Mucosa of descending colon (tissue), 3 donors: ENCODE measurements around the gene UGT1A8. TPM values are rescaled to one million over a fixed set of nuclear protein-coding genes. Genes with fewer than 3 reads are reported as not detected.
"Not testable (repeated sequence)": the region's sequence is repeated elsewhere in the genome, so short reads cannot be mapped to it uniquely, and the experiment has no call there.

Experiments used
- ATAC-seq: fragments of 200-7000 bp; cut with Tn5 transposase; one replicate; pipeline ENCODE4 v1.9.1; 2020; ENCODE audit warnings: mild to moderate bottlenecking, moderate library complexity
- DNase-seq, 3 donors: peaks; one replicate each; pipeline ENCODE4 v3.0.0-alpha.2; 2020
- H3K36me3 ChIP-seq: fragments of 200-600 bp; one replicate; pipeline ENCODE4 v1.8.0; 2021; ENCODE audit warnings: low read depth, mild to moderate bottlenecking
- H3K4me1 ChIP-seq: fragments of 200-600 bp; one replicate; pipeline ENCODE4 v1.8.0; 2021; ENCODE audit warnings: low read depth, mild to moderate bottlenecking
- H3K4me3 ChIP-seq: fragments of 200-600 bp; one replicate; pipeline ENCODE4 v1.8.0; 2021; ENCODE audit warnings: mild to moderate bottlenecking
- H3K9me3 ChIP-seq: fragments of 200-600 bp; one replicate; pipeline ENCODE4 v1.8.0; 2021; ENCODE audit warnings: mild to moderate bottlenecking
- CTCF ChIP-seq: fragments of 200-600 bp; IDR thresholded peaks from one replicate; pipeline ENCODE4 v1.8.0; 2022; ENCODE audit warnings: antibody characterized with exemption, mild to moderate bottlenecking
- intact Hi-C, 2 donors: fragments of 100-400 bp; cut with DNase I in 1 of 2; cut with micrococcal nuclease in 1 of 2; formaldehyde crosslinking; loops; one replicate each; pipeline versions ENCODE4 v1.11.0 to v1.11.1; 2022; cut with DNase I, micrococcal nuclease
- long read RNA-seq, 2 donors: library from polyadenylated mRNA; unstranded; transcript quantifications; one replicate each; pipeline ENCODE4 v2.0.0, GENCODE V29; 2019 to 2021
- total RNA-seq, 3 donors: library from RNA; stranded (reverse); fragmentation: NEBNext Ultra II Directional in 2 of 3; extraction: Animal tissue kit (Norgen Biotek cat#: 25700) in 2 of 3; gene quantifications; one replicate each; pipeline versions ENCODE4 v1.2.1 to v1.2.4, GENCODE V29; 2021 to 2023
- donor health status: DM: no; HTN: no; CAD: no; lungs with moderate emphysema.
- donor health status: DM: no; HTN: no; CAD: no.
- donor health status: DM: no; HTN: yes; CAD: no.

Gene UGT1A8
- total RNA-seq: 10 to 100 TPM in 2 of 3 donors, 1 to 10 TPM in 1; 7.4 to 34.2 (median 12.2) TPM
- long read RNA-seq, donor 1: 0 reads
- long read RNA-seq, donor 2, partial matches to known transcripts: 0 of 1 reads
- long read RNA-seq, donor 2, other reads (novel, unspliced or antisense): 1 of 1 reads

DNA sequence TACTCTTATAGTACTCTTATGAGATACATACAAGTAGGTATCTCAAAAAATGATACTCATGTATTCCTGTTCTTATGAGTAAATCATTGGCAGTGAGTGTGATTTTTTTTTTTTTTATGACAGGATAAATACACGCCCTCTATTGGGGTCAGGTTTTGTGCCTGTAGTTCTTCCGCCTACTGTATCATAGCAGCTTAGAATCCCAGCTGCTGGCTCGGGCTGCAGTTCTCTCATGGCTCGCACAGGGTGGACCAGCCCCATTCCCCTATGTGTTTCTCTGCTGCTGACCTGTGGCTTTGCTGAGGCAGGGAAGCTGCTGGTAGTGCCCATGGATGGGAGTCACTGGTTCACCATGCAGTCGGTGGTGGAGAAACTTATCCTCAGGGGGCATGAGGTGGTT is at the start of gene UGT1A8:
Gene UGT1A8, plus strand, starts transcription at position 158 of the 400 bp plus-strand sequence. Its CDS starts 75 bp downstream, at position 233.
- ATAC-seq: peak; percentile 99
- H3K36me3 ChIP-seq, H3K4me1 ChIP-seq, H3K9me3 ChIP-seq, intact Hi-C loops, H3K4me3 ChIP-seq: not testable (repeated sequence)
- peak; percentile 61 to 77 (median 72) for DNase-seq

- DNase-seq (no peak), ATAC-seq (no peak)
- H3K9me3 ChIP-seq: no peaks in the 10 kb centered on the region
- TF ChIP-seq CTCF: no peak
- H3K4me1 ChIP-seq: no peaks in the 10 kb centered on the region
- no peaks in the 10 kb centered on the region for H3K36me3 ChIP-seq
- intact Hi-C loops: no loop called here
- H3K4me3 ChIP-seq: no peak overlapping the region
Measured at GRCh38 chr2:233571001-233571400, 46.4 kb upstream of the UGT1A8 start.

- intact Hi-C loops: no loop called here
- H3K4me3 ChIP-seq: no peak overlapping the region
- no peak for TF ChIP-seq CTCF
- ATAC-seq (no peak), DNase-seq (no peak)
- no peaks in the 10 kb centered on the region for H3K4me1 ChIP-seq
- no peaks in the 10 kb centered on the region for H3K9me3 ChIP-seq
- no peaks in the 10 kb centered on the region for H3K36me3 ChIP-seq
Measured at GRCh38 chr2:233571462-233571861, 46.0 kb upstream of the UGT1A8 start.

DNA sequence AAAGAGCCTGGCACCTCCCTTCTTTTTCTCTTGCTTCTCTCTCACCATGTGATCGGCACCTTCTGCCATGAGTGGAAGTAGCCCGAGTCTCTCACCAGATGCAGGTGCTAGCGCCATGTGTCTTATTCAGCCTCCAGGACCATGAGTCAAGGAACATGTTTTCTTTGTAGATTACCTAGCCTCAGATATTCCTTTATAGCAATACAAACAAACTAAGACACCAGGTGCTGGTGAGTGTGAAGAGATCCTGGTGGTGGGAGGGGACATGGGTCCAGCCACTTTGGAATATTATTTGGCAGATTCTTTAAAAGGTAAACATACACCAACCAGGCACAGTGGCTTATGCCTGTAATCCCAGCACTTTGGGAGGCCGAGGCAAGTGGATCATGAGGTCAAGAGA is 45.0 kb upstream of the UGT1A8 start:
- no peak for ATAC-seq
- no peaks in the 10 kb centered on the region for H3K36me3 ChIP-seq
- DNase-seq: no peak
- H3K9me3 ChIP-seq: no peaks in the 10 kb centered on the region
- H3K4me1 ChIP-seq: no peaks in the 10 kb centered on the region
- TF ChIP-seq CTCF: no peak
- intact Hi-C loops: no loop called here
- no peak overlapping the region for H3K4me3 ChIP-seq

DNA sequence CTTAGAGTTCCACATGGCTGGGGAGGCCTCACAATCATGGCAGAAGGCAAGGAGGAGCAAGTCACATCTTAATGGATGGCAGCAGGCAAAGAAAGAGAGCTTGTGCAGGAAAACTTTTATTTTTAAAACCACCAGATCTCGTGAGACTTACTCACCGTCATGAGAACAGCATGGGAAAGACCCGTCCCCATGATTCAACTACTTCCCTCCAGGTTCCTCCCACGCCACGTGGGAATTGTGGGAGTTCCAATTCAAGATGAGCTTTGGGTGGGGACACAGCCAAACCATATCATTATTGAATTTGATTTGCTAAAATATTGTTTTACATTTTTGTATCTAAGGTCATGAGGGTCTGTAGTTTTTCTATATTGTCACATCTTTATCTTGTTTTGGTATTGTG is 40.1 kb upstream of the UGT1A8 start:
- H3K4me1 ChIP-seq, H3K9me3 ChIP-seq, intact Hi-C loops, H3K4me3 ChIP-seq, H3K36me3 ChIP-seq, DNase-seq, ATAC-seq: not testable (repeated sequence)

DNA sequence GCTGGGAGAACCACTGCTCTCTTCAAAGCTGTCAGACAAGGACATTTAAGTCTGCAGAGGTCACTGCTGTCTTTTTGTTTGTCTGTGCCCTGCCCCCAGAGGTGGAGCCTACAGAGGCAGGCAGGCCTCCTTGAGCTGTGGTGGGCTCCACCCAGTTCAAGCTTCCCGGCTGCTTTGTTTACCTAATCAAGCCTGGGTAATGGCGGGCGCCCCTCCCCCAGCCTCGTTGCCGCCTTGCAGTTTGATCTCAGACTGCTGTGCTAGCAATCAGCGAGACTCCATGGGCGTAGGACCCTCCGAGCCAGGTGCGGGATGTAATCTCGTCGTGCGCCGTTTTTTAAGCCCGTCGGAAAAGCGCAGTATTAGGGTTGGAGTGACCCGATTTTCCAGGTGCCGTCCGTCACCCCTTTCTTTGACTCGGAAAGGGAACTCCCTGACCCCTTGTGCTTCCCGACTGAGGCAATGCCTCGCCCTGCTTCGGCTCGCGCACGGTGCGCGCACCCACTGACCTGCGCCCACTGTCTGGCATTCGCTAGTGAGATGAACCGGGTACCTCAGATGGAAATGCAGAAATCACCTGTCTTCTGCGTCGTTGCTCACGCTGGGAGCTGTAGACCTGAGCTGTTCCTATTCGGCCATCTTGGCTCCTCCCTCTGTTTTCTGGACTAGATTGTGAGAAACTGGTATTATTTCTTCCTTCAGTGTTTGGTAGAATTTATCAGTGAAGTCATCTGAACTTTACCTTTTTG is 34.0 kb upstream of the UGT1A8 start:
- H3K36me3 ChIP-seq, H3K4me1 ChIP-seq, H3K9me3 ChIP-seq, ATAC-seq, intact Hi-C loops, H3K4me3 ChIP-seq: not testable (repeated sequence)
- peak in 1 of 3 donors; percentile 8 for DNase-seq

GRCh38 chr2:233584210-233584609 is 33.2 kb upstream of the UGT1A8 start:
- DNase-seq: no peak
- intact Hi-C loops: no loop called here
- Histone ChIP-seq H3K4me1 (no peaks in the 10 kb centered on the region), H3K36me3 (no peaks in the 10 kb centered on the region), H3K4me3 (no peak overlapping the region), H3K9me3 (no peaks in the 10 kb centered on the region)
- TF ChIP-seq CTCF: no peak
- no peak for ATAC-seq
